Nephron (organoid): ENCODE data around the gene ARRB1.

ENCODE experiments used
- H3K27ac Mint-ChIP-seq, 3 experiments: 2 replicates each; pipeline ENCODE4 v1.8.0; 2020; ENCODE audit warnings: mixed read lengths in 3 of 3, mild to moderate bottlenecking in 2 of 3, moderate library complexity in 1 of 3
- H3K27me3 Mint-ChIP-seq: 2 replicates; pipeline ENCODE4 v1.8.0; 2021; ENCODE audit warnings: low read depth, mild to moderate bottlenecking, moderate library complexity, mixed read lengths
- H3K36me3 Mint-ChIP-seq: 2 replicates; pipeline ENCODE4 v1.8.0; 2020; ENCODE audit warnings: low read depth, mixed read lengths
- H3K4me1 Mint-ChIP-seq: 2 replicates; pipeline ENCODE4 v1.8.0; 2020; ENCODE audit warnings: mixed read lengths
- H3K4me3 Mint-ChIP-seq, 3 experiments: 2 replicates each; pipeline ENCODE4 v1.8.0; 2020; ENCODE audit warnings: mild to moderate bottlenecking in 3 of 3, mixed read lengths in 3 of 3, moderate library complexity in 2 of 3
- H3K9me3 Mint-ChIP-seq: 2 replicates; pipeline ENCODE4 v1.8.0; 2020; ENCODE audit warnings: mixed read lengths
- CTCF ChIP-seq, 3 experiments: fragments of 200-600 bp; sonication (generic); IDR thresholded peaks; one replicate each; pipeline ENCODE4 v1.5.0; 2021; ENCODE audit warnings: antibody characterized with exemption in 3 of 3; ENCODE audit not compliant: unreplicated experiment in 3 of 3

ARRB1 gene

GRCh38 chr11:75342231-75342918, 9.1 kb downstream of the ARRB1 start:
- peaks cover 73% of the 10 kb centered on the region for H3K4me1 Mint-ChIP-seq
- H3K4me3 Mint-ChIP-seq = peak overlapping the region in 1 of 3 experiments; percentile 3
- H3K36me3 Mint-ChIP-seq = no peaks in the 10 kb centered on the region
- H3K27ac Mint-ChIP-seq = peak overlapping the region; percentile 97 to 99 (median 98)
- H3K9me3 Mint-ChIP-seq = no peaks in the 10 kb centered on the region
- TF ChIP-seq CTCF (IDR thresholded peaks at IDR 0.05; ENCODE audit: unreplicated experiment in 3 of 3) = no peak
- H3K27me3 Mint-ChIP-seq = no peaks in the 10 kb centered on the region

GRCh38 chr11:75341612-75342011, 9.8 kb downstream of the ARRB1 start:
- H3K36me3 Mint-ChIP-seq = no peaks in the 10 kb centered on the region
- peak overlapping the region in 2 of 3 experiments; percentile 3 to 45 for H3K4me3 Mint-ChIP-seq
- no peak for TF ChIP-seq CTCF (IDR thresholded peaks at IDR 0.05; ENCODE audit: unreplicated experiment in 3 of 3)
- H3K27me3 Mint-ChIP-seq = no peaks in the 10 kb centered on the region
- H3K4me1 Mint-ChIP-seq = peaks cover 73% of the 10 kb centered on the region
- H3K27ac Mint-ChIP-seq = peak overlapping the region; percentile 97 to 99 (median 98)
- H3K9me3 Mint-ChIP-seq = no peaks in the 10 kb centered on the region

- H3K36me3 Mint-ChIP-seq = no peaks in the 10 kb centered on the region
- peak overlapping the region; percentile 97 to 99 (median 98) for H3K27ac Mint-ChIP-seq
- peak overlapping the region; percentile 47 to 56 (median 51) for H3K4me3 Mint-ChIP-seq
- peaks cover 72% of the 10 kb centered on the region for H3K4me1 Mint-ChIP-seq
- TF ChIP-seq CTCF (IDR thresholded peaks at IDR 0.05; ENCODE audit: unreplicated experiment in 3 of 3) = no peak
- H3K27me3 Mint-ChIP-seq = no peaks in the 10 kb centered on the region
- H3K9me3 Mint-ChIP-seq = no peaks in the 10 kb centered on the region
Observed at GRCh38 chr11:75339685-75340409, 11.6 kb downstream of the ARRB1 start.

GRCh38 chr11:75338516-75339208, 12.8 kb downstream of the ARRB1 start:
- Mint-ChIP-seq H3K36me3 (no peaks in the 10 kb centered on the region), H3K4me1 (peaks cover 76% of the 10 kb centered on the region), H3K4me3 (peak overlapping the region in 1 of 3 experiments; percentile 22), H3K27me3 (no peaks in the 10 kb centered on the region), H3K9me3 (no peaks in the 10 kb centered on the region), H3K27ac (peak overlapping the region; percentile 97 to 99 (median 98))
- no peak for TF ChIP-seq CTCF (IDR thresholded peaks at IDR 0.05; ENCODE audit: unreplicated experiment in 3 of 3)

GRCh38 chr11:75337195-75337654, 14.2 kb downstream of the ARRB1 start:
- H3K4me3 Mint-ChIP-seq = no peak overlapping the region
- H3K36me3 Mint-ChIP-seq = no peaks in the 10 kb centered on the region
- no peaks in the 10 kb centered on the region for H3K27me3 Mint-ChIP-seq
- no peak for TF ChIP-seq CTCF (IDR thresholded peaks at IDR 0.05; ENCODE audit: unreplicated experiment in 3 of 3)
- peak overlapping the region; percentile 88 to 99 (median 95) for H3K27ac Mint-ChIP-seq
- peaks cover 71% of the 10 kb centered on the region for H3K4me1 Mint-ChIP-seq
- H3K9me3 Mint-ChIP-seq = no peaks in the 10 kb centered on the region
